Neural crest cell (in vitro differentiated cells): Measurements from ENCODE around the gene SUGCT. TPM values are rescaled to one million over a fixed set of nuclear protein-coding genes. Genes with fewer than 3 reads are reported as not detected.

Experiments used
- DNase-seq: peaks from one replicate; pipeline ENCODE4 v3.0.0; 2021; ENCODE audit warnings: low read depth, mixed read lengths, low spot score
- H3K27ac Mint-ChIP-seq: one replicate; pipeline ENCODE4 v1.8.0; 2021; ENCODE audit warnings: mild to moderate bottlenecking, mixed read lengths; ENCODE audit not compliant: unreplicated experiment
- H3K27me3 Mint-ChIP-seq: 2 replicates; pipeline ENCODE4 v1.8.0; 2021; ENCODE audit warnings: low read depth, mild to moderate bottlenecking, mixed read lengths
- H3K36me3 Mint-ChIP-seq: 2 replicates; pipeline ENCODE4 v1.8.0; 2021; ENCODE audit warnings: low read depth, mild to moderate bottlenecking, mixed read lengths
- H3K4me1 Mint-ChIP-seq: 2 replicates; pipeline ENCODE4 v1.8.0; 2021; ENCODE audit warnings: mixed read lengths
- H3K4me3 Mint-ChIP-seq: one replicate; pipeline ENCODE4 v1.8.0; 2021; ENCODE audit warnings: mild to moderate bottlenecking, mixed read lengths
- H3K9me3 Mint-ChIP-seq: 2 replicates; pipeline ENCODE4 v1.8.0; 2021; ENCODE audit warnings: mixed read lengths
- CTCF ChIP-seq: fragments of 200-600 bp; sonication (generic); conservative IDR thresholded peaks from 2 replicates; pipeline ENCODE4 v1.5.0; 2021; ENCODE audit warnings: antibody characterized with exemption, mild to moderate bottlenecking
- total RNA-seq: library from RNA; stranded (reverse); gene quantifications from 2 replicates; pipeline ENCODE4 v1.2.1, GENCODE V29; 2021

SUGCT gene
- total RNA-seq, 1 donor from 2014 or later: 5.9 TPM

- no peak for DNase-seq
- H3K9me3 Mint-ChIP-seq: peaks cover 3% of the 10 kb centered on the region
- no peak overlapping the region for H3K27ac Mint-ChIP-seq
- TF ChIP-seq CTCF: no peak
- H3K27me3 Mint-ChIP-seq: no peaks in the 10 kb centered on the region
- no peak overlapping the region for H3K4me3 Mint-ChIP-seq
- H3K4me1 Mint-ChIP-seq: peaks cover 31% of the 10 kb centered on the region
- H3K36me3 Mint-ChIP-seq: peaks cover 8% of the 10 kb centered on the region
Observed at GRCh38 chr7:40822861-40823260, 688.1 kb downstream of the SUGCT start.

GRCh38 chr7:40824461-40824860 is 689.7 kb downstream of the SUGCT start:
- peaks cover 45% of the 10 kb centered on the region for H3K4me1 Mint-ChIP-seq
- DNase-seq: no peak
- no peak overlapping the region for H3K4me3 Mint-ChIP-seq
- TF ChIP-seq CTCF: no peak
- H3K27me3 Mint-ChIP-seq: no peaks in the 10 kb centered on the region
- peaks cover 6% of the 10 kb centered on the region for H3K36me3 Mint-ChIP-seq
- no peak overlapping the region for H3K27ac Mint-ChIP-seq
- no peaks in the 10 kb centered on the region for H3K9me3 Mint-ChIP-seq

- peak overlapping the region; percentile 21 for H3K4me3 Mint-ChIP-seq
- peak overlapping the region; percentile 95 for H3K27ac Mint-ChIP-seq
- H3K27me3 Mint-ChIP-seq: no peaks in the 10 kb centered on the region
- TF ChIP-seq CTCF: no peak
- peaks cover 8% of the 10 kb centered on the region for H3K9me3 Mint-ChIP-seq
- DNase-seq: peak; percentile 6
- peaks cover 6% of the 10 kb centered on the region for H3K36me3 Mint-ChIP-seq
- peaks cover 54% of the 10 kb centered on the region for H3K4me1 Mint-ChIP-seq
Observed at GRCh38 chr7:40826411-40827221, 691.8 kb downstream of the SUGCT start.

- H3K9me3 Mint-ChIP-seq: peaks cover 8% of the 10 kb centered on the region
- peaks cover 54% of the 10 kb centered on the region for H3K4me1 Mint-ChIP-seq
Observed at GRCh38 chr7:40827222-40828085, 692.6 kb downstream of the SUGCT start.

More at GRCh38 chr7:40827222-40828085, 692.6 kb downstream of the SUGCT start:
- no peak for TF ChIP-seq CTCF
- H3K36me3 Mint-ChIP-seq: no peaks in the 10 kb centered on the region
- peak overlapping the region; percentile 29 for H3K4me3 Mint-ChIP-seq
- H3K27me3 Mint-ChIP-seq: no peaks in the 10 kb centered on the region
- peak overlapping the region; percentile 95 for H3K27ac Mint-ChIP-seq
- DNase-seq: peak; percentile 5
